ENCODE measurements around the gene RAD9A.

The RAD9A gene

DNA sequence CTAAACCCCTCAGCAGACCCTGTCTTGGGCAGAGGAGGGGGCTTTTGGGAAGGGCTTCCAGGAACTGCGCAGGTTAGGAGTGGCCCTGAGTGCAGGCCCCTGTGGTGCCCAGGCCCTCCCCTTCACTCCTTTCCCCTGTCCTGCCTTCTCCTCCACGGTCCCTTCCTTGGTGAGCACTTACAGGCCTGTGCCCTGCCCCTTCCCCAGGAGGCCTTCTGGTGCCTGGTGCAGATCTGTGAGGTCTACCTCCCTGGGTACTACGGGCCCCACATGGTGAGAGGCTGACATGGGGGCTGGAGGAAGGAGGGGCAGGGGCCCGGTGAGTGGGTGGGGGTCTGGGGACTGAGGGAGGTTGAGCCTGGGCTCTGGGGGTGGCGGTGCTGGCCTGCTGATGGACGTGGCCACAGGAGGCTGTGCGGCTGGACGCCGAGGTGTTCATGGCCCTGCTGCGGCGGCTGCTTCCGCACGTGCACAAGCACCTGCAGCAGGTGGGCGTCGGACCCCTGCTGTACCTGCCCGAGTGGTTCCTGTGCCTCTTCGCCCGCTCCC is 14.7 kb downstream of the RAD9A start:
- H3K36me3 Mint-ChIP-seq (ENCODE audit: low read depth): no peaks in the 10 kb centered on the region
- H3K4me1 Mint-ChIP-seq: peaks cover 38% of the 10 kb centered on the region
- TF ChIP-seq, protein P1, sequence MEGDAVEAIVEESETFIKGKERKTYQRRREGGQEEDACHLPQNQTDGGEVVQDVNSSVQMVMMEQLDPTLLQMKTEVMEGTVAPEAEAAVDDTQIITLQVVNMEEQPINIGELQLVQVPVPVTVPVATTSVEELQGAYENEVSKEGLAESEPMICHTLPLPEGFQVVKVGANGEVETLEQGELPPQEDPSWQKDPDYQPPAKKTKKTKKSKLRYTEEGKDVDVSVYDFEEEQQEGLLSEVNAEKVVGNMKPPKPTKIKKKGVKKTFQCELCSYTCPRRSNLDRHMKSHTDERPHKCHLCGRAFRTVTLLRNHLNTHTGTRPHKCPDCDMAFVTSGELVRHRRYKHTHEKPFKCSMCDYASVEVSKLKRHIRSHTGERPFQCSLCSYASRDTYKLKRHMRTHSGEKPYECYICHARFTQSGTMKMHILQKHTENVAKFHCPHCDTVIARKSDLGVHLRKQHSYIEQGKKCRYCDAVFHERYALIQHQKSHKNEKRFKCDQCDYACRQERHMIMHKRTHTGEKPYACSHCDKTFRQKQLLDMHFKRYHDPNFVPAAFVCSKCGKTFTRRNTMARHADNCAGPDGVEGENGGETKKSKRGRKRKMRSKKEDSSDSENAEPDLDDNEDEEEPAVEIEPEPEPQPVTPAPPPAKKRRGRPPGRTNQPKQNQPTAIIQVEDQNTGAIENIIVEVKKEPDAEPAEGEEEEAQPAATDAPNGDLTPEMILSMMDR (IDR thresholded peaks at IDR 0.05): no peak
- no peak overlapping the region for H3K4me3 Mint-ChIP-seq
- peaks cover 4% of the 10 kb centered on the region for H3K27me3 Mint-ChIP-seq (ENCODE audit: low read depth, poor library complexity)
- no peak overlapping the region for H3K27ac Mint-ChIP-seq
- no peak for DNase-seq
- H3K9me3 Mint-ChIP-seq: no peaks in the 10 kb centered on the region

DNA sequence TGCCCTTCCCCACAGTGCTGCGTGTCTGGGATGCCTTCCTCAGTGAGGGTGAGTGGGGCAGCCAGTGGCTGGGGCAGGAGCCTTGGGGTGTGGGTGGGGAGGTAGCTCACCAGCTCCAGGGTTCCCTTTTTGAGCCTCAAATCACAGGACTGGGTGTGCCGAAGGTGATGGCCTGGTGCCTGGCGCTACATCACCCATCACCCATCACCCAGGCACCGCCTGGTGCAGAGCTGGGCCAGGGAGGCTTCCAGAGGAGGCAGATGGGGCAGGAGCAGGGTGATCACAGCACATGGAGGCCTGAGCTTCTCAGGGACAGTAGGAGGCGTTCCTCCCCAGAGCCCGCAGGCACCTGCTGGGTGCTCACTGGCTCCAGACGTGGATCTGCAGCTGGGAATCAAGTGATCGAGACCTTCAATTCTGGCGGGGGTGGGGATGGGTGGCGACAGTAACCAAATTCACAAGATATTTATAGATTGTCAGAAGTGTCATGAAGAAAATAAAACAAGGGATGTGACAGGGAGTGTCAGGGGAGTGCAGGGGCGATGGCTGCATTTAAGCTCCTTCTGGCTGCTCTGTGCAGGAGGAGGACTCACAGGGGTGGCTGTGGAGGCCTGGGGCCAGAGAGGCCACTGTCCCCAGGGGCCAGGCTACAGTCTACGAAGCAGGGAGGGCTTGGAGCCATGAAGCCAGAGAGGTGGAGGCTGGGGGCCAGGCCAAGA is 15.3 kb downstream of the RAD9A start:
- Mint-ChIP-seq H3K4me1 (peaks cover 40% of the 10 kb centered on the region), H3K4me3 (no peak overlapping the region), H3K36me3 (ENCODE audit: low read depth) (no peaks in the 10 kb centered on the region), H3K27ac (peak overlapping the region; percentile 90), H3K9me3 (no peaks in the 10 kb centered on the region), H3K27me3 (ENCODE audit: low read depth, poor library complexity) (peaks cover 8% of the 10 kb centered on the region)
- TF ChIP-seq, protein P1 (IDR thresholded peaks at IDR 0.05): no peak
- DNase-seq: no peak

DNA sequence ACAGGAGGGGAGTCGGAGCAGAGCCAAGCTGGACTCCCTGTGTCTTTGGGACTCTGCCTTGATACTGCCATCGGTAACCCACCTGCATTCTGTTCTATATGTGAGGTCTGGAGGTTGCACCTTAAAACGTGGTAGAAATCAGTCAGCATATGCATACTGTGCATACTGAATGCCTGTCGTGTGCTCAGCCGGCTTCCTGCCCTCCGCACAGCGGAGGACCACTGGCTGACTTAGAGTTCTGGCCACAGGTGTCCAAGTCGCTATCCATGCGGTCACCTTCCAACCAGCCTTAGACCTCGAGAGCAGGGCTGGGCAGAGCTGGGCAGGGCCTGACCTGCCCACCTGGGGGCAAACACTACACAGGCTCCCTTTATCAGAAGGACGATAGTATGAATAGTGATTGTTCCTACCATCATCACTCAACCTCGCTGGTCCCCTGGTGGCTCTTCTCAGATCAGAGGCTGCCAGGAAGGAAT is 15.9 kb downstream of the RAD9A start:
- no peak overlapping the region for H3K27ac Mint-ChIP-seq
- peaks cover 43% of the 10 kb centered on the region for H3K4me1 Mint-ChIP-seq
- TF ChIP-seq, protein P1 (IDR thresholded peaks at IDR 0.05): no peak
- H3K4me3 Mint-ChIP-seq: no peak overlapping the region
- H3K9me3 Mint-ChIP-seq: no peaks in the 10 kb centered on the region
- no peak for DNase-seq
- H3K27me3 Mint-ChIP-seq (ENCODE audit: low read depth, poor library complexity): peaks cover 12% of the 10 kb centered on the region
- no peaks in the 10 kb centered on the region for H3K36me3 Mint-ChIP-seq (ENCODE audit: low read depth)

DNA sequence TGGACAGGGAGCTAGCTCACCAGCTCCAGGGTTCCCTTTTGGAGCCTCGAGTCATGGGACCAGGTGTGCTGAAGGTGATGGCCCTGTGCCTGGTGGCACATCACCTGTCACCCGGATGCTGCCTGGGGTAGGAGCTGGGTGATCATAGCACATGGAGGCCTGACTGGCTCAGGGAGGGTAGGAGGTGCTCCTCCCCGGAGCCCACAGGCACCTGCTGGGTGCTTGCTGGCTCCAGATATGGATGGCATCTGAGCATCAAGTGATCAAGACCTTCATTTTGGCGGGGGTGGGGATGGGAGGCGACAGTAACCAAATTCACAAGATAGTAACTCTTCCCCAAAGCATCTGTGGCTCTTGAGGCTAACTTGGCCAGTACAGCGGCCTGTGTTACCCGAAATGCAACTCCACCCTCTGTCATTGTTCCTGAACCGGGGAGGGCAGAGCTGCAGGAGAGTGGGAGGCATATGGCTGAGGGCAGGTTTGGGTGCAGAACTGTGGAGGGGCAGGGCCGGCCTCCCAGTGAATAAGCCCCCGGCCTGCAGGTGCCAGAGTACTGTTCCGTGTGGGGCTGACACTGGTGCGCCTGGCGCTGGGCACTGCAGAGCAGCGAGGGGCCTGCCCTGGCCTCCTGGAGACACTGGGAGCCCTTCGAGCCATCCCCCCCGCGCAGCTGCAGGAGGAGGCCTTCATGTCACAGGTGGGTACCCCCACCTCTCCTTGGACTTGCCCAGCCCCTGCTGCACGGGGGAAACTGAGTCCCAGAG is 16.8 kb downstream of the RAD9A start:
- Mint-ChIP-seq H3K4me3 (no peak overlapping the region), H3K27ac (no peak overlapping the region), H3K4me1 (peaks cover 44% of the 10 kb centered on the region), H3K36me3 (ENCODE audit: low read depth) (no peaks in the 10 kb centered on the region), H3K9me3 (no peaks in the 10 kb centered on the region), H3K27me3 (ENCODE audit: low read depth, poor library complexity) (peaks cover 20% of the 10 kb centered on the region)
- TF ChIP-seq, protein P1 (IDR thresholded peaks at IDR 0.05): no peak
- DNase-seq: no peak

DNA sequence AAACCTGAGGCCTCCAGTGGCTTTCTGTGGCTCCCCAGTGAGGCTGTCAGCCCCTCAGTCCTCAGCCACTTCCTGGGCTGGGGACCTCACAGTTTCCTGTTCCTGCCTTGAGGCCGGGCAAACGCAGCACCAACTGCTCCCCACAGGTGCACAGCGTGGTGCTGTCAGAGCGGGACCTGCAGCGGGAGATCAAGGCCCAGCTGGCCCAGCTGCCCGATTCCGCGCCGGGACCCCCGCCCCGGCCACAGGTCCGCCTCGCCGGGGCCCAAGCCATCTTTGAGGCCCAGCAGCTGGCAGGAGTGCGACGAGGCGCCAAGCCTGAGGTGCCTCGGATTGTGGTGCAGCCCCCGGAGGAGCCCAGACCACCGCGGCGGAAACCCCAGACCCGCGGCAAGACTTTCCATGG is 17.5 kb downstream of the RAD9A start:
- DNase-seq: no peak
- TF ChIP-seq, protein P1 (IDR thresholded peaks at IDR 0.05): no peak
- Mint-ChIP-seq H3K9me3 (no peaks in the 10 kb centered on the region), H3K4me3 (no peak overlapping the region), H3K4me1 (peaks cover 41% of the 10 kb centered on the region), H3K27ac (no peak overlapping the region), H3K36me3 (ENCODE audit: low read depth) (no peaks in the 10 kb centered on the region), H3K27me3 (ENCODE audit: low read depth, poor library complexity) (peaks cover 27% of the 10 kb centered on the region)

Data from nephron progenitor cell (in vitro differentiated cells).